ENCODE measurements around the gene EMC9.

GRCh38 chr14:24096545-24097181, 44.7 kb downstream of the EMC9 start:
- TF ChIP-seq RAD21 (IDR thresholded peaks at IDR 0.05; ENCODE audit: insufficient read depth, low read depth, low read length) (no peak), SIN3A (IDR thresholded peaks at IDR 0.05; ENCODE audit: low read depth, low read length) (no peak), POLR2AphosphoS5 (IDR thresholded peaks at IDR 0.05; ENCODE audit: low read length) (no peak)
